Measurements from ENCODE around the gene DIP2B.
"Not testable (repeated sequence)": the region's sequence is repeated elsewhere in the genome, so short reads cannot be mapped to it uniquely, and the experiment has no call there.

DIP2B gene

GRCh38 chr12:50550530-50551223 is 45.9 kb downstream of the DIP2B start:
- no peak for FAIRE-seq

- no peak for FAIRE-seq
Observed at GRCh38 chr12:50551866-50552265, 47.1 kb downstream of the DIP2B start.

DNA sequence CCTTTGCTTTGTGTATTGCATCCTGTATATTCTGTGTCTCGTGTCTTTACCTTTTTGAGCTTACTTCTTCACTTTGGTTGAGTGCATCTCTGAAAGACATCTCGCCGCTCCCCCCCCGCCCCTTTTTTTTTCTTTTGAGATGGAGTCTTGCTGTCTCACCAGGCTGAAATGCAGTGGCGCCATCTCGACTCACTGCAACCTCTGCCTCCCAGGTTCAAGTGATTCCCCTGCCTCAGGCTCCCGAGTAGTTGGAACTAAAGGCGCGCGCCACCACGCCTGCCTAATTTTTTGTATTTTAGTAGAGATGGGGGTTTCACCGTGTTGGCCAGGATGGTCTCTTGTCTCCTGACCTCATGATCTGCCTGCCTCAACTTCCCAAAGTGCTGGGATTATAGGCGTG is 49.9 kb downstream of the DIP2B start:
- FAIRE-seq = no peak

DNA sequence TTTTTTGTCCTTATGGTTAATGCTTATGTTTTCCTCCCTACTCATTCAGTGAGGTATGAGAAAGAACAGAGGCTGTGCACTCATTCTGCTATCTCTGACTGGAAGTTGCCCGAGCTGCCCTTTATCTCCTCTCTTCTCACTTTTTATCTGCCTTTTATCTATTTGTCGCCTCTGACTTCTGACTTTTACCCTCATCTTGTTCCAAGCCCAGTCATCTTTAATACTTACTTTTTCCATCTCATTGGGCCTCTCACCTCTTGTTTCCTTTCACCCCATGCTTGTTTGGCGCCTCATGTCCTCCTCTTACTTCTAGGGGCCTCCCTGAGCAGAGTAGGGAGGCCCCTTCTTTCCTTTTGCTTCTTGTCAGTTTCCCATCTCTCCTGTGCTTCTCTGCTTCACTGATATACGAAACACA is 50.7 kb downstream of the DIP2B start:
- FAIRE-seq = no peak

- FAIRE-seq = no peak
Observed at GRCh38 chr12:50556273-50556672, 51.5 kb downstream of the DIP2B start.

- FAIRE-seq = not testable (repeated sequence)
Observed at GRCh38 chr12:50556796-50557195, 52.0 kb downstream of the DIP2B start.

GRCh38 chr12:50557421-50557820 is 52.6 kb downstream of the DIP2B start:
- FAIRE-seq = no peak

DNA sequence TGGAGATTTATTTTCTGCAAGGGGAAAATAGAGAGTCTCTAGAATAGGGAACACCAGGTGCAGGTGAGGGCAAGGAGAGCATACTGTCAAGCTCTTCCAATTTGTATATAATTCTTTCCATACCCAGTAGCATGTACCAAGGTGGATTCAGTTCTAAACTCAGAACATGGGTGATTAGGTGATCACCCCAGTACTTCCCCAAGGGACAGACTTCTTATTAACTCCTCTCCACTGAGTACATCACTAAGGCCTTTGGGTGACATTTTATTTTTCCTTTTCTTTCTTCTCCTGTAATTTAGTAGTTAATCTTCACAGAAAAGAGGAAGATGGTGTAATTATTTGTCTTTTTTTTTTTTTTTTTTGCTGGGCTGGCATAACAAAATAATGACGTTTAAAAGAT is 54.2 kb downstream of the DIP2B start:
- FAIRE-seq = no peak

- FAIRE-seq = no peak
Observed at GRCh38 chr12:50562520-50563433, 58.0 kb downstream of the DIP2B start.

- FAIRE-seq = no peak
Observed at GRCh38 chr12:50563434-50563787, 58.6 kb downstream of the DIP2B start.

DNA sequence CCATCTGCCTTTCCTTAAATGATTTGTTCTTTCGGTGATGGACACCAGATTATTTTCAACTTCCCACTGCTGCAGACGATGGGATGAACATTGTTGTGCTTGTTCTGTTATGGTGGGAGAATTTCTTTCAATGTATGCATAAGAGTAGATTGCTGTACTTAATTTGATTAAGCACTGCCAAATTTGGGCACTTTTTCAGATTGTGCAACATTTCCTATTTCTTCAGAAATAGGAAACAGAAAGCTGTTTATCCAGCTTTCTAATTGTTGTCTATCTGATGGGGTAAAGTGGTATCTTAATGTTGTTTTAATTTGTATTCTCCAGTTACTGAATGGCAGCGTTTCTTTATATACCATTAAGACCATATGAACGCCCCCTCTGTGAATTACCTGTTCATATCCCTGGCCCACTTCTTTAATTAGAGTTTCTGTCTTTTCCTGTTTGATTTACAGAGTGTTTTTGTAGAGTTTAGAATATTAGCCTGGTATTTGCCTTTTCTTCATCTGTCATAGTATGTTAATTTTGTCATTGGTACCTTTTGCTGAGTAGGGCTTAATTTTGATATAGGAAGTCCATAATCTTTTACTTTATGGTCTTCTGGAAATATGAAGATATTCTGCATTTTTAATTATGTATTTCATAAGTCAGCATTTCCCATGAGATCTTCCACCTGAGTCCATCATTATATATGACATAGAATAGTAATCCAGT is 59.6 kb downstream of the DIP2B start:
- no peak for FAIRE-seq

DNA sequence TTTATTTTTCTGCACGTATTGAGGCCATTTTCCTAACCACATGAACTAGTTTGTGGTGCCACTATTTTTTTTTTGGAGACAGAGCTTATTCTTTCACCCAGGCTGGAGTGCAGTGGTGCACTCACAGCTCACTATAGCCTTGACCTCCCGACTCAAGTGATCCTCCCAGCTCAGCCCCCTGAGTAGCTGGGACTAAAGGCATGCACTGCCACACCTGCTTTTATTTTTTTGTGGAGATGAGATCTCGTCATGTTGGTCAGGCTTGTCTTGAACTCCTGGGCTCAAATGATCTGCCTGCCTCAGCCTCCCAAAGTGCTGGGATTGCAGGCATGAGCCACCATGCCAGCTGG is 60.1 kb downstream of the DIP2B start:
- no peak for FAIRE-seq

- FAIRE-seq = no peak
Observed at GRCh38 chr12:50566066-50566465, 61.3 kb downstream of the DIP2B start.

- FAIRE-seq = no peak
Observed at GRCh38 chr12:50567926-50568325, 63.1 kb downstream of the DIP2B start.

DNA sequence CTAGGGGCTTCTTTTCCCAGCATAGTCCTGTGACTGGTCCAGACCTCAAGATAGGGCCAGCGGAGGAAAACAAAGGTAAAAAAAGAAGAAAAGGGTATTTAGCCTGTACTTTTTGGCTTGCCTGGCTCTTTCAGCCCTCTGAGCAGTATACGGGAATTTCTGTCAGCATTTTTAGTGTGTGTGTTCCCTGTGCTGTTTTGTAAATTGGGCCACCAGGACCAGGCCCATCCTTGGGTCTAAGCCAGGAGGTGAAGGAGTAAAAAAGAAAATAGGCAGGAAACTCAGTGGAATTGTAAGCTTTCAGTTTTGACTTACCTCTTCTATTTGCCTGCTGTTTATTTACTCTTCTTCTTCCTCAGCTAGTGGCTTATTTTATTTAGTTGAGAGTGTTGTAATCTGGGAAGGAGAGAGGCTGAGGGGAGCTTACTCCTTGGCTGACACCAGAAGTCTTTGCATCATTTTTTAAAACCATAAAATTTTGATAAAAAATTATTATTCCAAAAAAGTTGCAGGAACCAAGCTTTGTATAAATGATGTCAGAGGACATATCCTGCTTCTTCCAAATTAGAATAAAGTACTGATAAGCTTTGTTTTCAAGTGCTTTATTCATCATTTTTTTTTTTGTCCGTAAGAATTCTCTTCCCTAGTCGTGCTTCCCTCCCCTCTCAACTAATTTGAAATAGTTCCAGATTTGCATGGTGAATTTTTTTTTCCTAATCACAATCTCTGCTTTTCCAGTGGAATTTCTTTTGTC is 63.7 kb downstream of the DIP2B start:
- no peak for FAIRE-seq

DNA sequence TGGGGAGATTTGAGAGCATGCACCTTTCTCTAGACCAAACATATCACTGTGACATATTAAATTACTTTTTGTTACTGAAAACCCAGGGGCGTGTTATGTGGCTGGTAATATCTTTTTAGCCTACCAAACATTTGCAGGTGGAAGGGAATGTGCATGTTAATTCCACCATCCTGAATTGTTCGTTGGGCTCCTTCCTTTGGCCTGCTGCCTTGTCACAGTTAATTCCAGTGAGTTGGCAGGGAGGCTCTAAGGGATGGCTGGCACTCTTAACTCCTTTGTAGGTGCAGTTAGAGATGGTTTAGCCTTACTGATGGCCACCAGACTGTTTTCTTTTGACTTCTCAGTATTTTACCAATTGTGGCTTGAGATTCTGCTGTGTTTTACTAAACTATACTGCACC is 64.5 kb downstream of the DIP2B start:
- FAIRE-seq = no peak

DNA sequence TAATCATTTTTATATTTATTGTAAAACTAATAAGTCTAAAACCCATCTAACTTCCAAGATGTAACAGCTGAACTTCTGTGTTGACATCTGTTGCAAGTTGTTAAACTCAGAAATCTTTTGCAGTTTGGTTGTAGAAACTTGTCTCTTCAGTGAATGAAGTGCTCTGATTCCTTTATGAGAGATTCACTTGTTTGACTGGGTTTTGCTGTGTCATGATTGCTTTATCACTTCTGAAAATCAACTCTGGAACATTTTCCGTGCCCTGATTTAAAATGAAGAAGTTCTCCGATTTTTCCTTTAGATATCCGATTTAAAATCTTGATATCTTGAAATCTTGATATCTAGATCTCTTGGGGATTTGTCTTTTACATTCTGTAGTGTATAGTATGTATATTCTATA is 65.1 kb downstream of the DIP2B start:
- no peak for FAIRE-seq

DNA sequence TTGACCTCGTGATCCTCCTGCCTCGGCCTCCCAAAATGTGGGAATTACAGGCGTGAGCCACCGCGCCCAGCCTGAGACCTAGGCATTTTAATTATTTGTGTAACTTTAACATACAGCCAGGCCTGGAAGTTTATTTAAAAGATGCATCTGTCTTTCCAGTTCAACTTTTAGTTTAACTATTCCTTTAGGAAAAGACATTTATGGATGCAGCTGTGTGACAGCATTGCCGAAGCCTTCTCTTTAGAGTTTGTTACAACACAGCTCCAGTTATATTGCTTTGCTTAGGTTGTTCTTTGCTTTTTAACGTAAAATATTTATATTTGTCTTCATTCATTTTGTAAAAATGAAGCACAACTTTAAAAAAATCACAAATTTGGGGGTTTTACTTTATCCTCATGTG is 67.0 kb downstream of the DIP2B start:
- FAIRE-seq = no peak

- no peak for FAIRE-seq
Observed at GRCh38 chr12:50572287-50572686, 67.5 kb downstream of the DIP2B start.

DNA sequence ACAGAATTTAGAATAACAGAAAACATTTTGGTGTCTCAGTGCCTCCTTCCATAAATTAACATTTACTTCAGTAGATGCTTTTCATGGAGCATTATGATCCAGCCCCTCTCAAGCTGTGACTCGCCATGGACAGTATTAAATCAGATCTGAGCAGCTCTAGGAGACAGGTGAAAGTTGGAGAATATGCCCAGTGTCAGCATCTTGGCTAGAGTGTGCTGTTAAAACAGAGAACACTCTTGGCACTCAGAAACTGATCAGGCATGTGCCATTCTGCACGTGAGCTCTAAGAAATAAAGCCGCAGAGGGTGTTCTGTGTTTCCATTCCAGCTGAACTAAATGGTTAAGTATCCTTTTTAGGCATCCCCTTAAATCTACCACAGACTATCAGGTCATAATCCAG is 68.0 kb downstream of the DIP2B start:
- FAIRE-seq = no peak

DNA sequence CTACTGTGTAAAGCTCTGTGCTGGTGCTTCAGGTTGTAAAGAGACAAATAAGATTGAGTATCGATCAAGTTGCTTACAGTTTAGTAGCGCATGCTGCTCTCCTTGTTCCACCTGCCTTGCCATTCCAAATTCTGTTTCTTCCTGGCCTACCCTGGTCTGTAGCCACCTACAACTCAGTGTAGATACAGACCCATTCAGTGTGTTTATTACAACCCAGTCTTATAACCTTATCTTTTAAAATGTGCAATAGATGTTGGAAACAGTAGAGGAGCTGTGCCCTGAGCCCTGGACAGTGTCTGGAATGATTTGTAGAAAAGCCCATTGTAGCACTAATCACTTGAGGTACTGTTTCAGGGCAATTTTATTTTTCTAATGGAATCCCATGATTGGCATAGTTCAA is 68.5 kb downstream of the DIP2B start:
- FAIRE-seq = no peak

DNA sequence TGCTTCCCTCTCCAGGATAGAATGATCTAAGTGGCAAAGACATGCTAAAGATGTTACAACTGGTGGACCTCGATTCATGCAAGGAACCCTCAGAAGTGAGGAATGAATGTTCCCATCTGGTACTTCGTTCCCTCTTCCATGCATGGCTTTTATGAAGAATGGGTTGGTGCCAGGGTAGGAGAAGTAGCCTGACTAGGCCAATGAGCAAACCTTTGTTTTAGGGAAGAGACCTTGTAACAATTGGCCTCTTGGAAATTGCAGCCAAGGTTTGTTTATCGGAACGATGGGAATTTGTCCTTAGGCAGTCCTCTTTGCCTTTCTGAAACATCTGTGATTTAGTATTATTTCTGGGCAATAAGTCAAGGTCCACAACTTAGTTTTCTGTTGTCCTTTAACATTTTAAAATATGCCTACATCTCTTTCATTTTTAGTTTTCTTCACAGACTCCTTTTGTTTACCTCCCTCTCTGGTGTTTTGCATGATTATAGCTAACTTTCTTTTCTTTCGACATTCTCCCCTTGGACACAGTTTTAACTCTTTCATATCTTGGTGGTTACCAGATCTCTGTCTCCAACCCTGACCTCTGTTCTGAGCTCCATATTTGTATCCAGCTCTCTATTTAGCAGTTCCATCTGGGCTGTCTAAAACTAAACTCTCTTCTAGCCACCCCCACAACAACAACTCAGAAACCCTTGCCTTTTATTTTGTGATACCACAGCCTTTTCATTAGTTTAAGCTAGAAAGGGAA is 70.0 kb downstream of the DIP2B start:
- no peak for FAIRE-seq
